ENCODE results near the gene NKD2.

- TF ChIP-seq CEBPB (IDR thresholded peaks at IDR 0.05; ENCODE audit: low read depth, low read length) (no peak), MAFK (IDR thresholded peaks at IDR 0.05; ENCODE audit: low read depth, low read length) (no peak), CTCF (conservative IDR thresholded peaks at IDR 0.05; ENCODE audit: low read depth, low read length) (no peak), NFE2L2 (IDR thresholded peaks at IDR 0.05; ENCODE audit: low read depth, low read length) (no peak), POLR2A (IDR thresholded peaks at IDR 0.05; ENCODE audit: low read depth, low read length) (no peak), RAD21 (IDR thresholded peaks at IDR 0.05; ENCODE audit: low read length) (no peak), CHD1 (IDR thresholded peaks at IDR 0.05; ENCODE audit: low read depth, low read length) (no peak), RFX5 (IDR thresholded peaks at IDR 0.05; ENCODE audit: low read depth, low read length) (no peak), FOS (IDR thresholded peaks at IDR 0.05; ENCODE audit: low read depth, low read length) (no peak), RCOR1 (IDR thresholded peaks at IDR 0.05; ENCODE audit: insufficient replicate concordance, low read length) (no peak), SMC3 (IDR thresholded peaks at IDR 0.05; ENCODE audit: low read depth, low read length) (no peak), BHLHE40 (IDR thresholded peaks at IDR 0.05; ENCODE audit: low read depth, low read length) (no peak)
Observed at GRCh38 chr5:1019001-1019905, 10.7 kb downstream of the NKD2 start.

All from IMR-90 (cell line).